HG03342 (cell line): ENCODE data around the gene HOXC9.

Experiments used
- ATAC-seq: cut with Tn5 transposase; IDR thresholded peaks from one replicate; pipeline ENCODE4 v1.9.1; 2021; ENCODE audit warnings: mild to moderate bottlenecking, moderate library complexity; ENCODE audit not compliant: unreplicated experiment

HOXC9 gene

DNA sequence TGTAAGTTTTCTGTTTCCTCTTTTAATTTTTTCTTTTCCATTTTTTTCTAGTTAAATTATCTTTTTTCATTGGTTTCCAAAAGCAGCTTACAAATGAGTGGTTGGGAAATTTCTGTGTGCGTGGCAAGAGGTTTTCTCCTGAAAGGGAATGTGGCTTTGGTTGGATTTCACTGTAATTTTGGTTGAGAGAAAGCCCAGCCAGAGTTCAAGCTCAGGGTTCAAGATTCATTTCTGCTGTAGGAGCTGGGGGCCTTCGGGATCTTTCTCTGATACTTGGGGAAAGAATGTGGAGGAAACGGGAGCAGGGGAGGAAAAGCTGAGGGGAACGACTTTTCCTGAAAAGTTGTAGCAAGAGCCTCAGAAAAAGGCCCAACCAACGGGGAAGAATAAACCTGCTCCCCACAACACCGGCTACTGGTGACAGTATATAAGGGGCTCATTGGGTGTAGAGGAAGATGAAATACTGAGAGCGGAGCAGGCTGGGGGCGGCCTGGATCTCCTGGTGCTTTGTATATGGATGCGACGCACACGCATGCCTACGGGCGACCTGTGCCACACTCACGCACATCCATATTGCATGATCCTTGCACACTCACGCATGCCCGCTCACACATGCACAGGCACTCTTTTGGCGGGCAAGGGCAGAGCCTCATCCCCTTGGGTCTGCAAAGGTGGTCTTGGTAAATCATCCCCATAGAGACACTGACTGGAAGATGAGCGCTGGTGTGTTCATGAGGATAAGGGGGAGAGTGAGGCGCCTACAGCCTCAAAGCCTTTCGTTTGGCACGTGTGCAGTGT is 13.1 kb upstream of the HOXC9 start:
- no peak for ATAC-seq

- no peak for ATAC-seq
Observed at GRCh38 chr12:53987787-53988230, 12.2 kb upstream of the HOXC9 start.

- ATAC-seq: no peak
Observed at GRCh38 chr12:53988541-53989226, 11.3 kb upstream of the HOXC9 start.

- ATAC-seq: no peak
Observed at GRCh38 chr12:53989227-53990113, 10.5 kb upstream of the HOXC9 start.

DNA sequence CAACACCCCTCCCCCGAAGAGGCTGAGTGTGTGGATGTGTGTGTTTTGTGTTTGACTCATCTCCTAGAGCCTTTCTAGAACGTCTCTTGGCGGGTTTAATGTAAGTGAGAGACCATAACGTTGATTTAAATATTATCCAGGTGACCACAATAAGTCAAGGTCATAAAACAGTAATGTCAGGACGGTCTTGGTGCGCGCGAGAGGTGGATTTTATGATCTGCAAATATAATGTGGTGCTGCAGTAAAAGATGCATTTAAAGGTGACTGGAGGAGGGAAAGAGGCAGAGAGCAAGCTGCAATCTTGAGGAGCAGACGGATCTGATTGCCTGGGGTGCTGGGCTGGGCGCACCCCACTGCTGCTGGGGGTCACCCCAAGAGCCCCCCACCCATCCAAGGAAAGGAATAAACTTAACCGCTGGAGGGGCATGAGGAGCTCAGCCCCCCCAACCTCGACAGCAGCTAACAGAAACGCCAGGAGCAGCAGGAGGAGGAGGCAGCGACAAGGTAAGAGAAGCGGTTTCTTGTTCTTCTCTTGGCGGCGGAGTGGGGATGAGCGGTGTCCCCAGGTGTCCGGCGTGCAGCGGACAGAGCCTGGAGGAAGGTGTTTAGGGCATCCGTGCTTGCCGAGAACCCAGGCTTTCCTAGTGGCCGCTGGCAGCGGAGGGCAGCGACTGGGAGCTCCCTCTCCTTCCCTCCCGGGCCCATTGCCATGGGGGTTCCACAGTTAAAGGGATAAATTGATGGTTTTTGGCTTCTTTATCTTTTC is 9.5 kb upstream of the HOXC9 start:
- no peak for ATAC-seq

DNA sequence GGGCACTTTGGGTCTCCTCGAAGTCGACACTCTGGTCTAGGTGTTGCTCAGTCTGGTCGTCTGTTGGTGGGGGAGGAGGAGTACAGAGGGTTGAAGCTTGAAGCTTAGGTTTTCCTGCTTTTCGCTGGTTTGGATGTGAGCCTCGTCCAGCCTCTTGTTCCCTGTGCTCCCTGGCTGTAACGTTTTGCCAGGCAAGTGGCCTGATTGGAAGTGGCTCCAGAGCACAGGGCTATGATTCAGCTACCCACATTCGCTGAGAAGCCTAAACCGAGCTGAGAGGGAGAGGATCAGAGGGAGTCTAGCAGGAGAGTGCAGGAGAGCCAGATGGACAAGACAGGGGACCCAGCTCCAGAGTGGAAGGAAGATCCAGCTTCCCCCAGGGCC is 8.9 kb upstream of the HOXC9 start:
- no peak for ATAC-seq

GRCh38 chr12:53992377-53992889 is 7.5 kb upstream of the HOXC9 start:
- ATAC-seq: no peak

GRCh38 chr12:53993162-53994008 is 6.6 kb upstream of the HOXC9 start:
- no peak for ATAC-seq

GRCh38 chr12:53994009-53994263 is 6.0 kb upstream of the HOXC9 start:
- ATAC-seq: no peak

DNA sequence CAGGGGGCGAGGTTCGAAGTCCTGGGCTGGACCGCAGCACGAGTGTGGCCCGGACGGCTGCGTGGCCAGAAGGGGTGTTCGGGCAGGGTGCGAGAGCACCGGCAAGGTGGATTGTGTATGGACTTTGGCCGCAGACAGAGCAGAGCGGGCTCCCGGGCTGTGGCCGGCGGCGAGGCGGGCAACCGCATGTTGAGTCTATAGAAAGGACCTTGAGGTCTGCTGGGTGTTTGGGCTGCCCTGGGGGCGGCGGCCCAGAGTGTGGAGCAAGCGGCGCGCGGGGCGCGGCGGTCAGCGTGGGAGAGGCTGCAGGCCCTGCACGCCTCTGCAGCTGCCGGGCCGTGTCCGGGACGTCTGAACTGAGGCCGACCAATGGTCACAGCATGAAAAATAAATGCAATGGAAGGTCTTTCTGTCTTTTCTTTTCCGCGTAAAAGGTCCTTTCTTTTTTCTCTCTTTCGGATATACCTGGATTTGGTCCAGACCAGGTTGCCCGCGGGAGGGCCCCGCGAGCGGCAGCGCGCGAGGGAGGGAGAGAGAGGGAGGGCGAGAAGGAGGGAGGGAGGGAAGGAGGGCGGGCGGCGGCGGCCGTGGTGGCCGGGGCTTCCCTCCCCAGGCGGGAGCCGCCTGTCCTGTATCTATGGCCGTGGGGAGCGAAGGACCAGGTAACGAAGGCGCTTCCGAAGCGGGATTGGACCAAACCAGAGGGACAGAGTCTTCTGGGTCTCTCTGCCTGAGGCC is 5.5 kb upstream of the HOXC9 start:
- no peak for ATAC-seq

GRCh38 chr12:53995002-53995377 is 5.0 kb upstream of the HOXC9 start:
- no peak for ATAC-seq

DNA sequence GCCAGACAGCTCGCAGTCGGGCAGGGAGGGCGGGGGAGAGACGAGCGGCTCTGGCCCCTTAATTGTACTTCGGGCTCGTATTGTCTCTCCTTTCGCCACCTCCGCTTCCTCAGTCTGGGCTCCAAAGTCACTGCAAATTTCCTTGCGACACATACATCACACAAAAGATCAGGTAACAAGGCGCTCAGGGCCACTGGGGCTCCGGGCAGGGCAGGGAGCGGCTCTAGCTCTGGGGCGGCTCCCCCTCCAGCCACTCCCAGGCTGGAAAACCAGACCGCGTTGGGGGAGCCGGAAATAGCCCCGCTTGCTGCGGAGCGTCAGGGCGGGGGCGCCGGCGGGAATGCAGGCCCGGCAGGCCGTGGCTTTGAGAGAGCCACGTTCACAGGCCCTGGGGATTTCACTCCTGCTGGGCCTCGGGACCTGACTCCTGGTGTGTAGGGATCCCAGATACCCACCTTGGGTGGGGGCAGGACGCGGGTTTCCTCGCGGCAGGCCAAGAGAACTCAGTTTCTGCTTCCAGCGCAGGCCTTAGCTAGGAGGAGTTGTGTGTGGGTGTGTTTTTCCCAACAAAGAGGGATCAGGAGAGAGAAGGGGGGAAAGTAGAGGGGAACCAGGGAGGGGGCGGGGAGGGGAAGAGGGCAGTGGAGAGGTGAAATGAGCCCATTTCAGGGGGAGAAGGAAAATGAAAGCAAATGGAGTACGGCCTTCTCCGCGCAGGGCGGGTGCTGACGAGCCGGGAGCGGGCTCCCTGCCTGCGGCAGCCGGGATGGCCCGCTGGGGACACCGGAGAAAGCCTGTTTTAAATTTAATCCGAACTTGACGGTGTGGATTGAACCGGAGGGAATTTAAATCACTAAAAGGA is 4.4 kb upstream of the HOXC9 start:
- ATAC-seq: no peak

DNA sequence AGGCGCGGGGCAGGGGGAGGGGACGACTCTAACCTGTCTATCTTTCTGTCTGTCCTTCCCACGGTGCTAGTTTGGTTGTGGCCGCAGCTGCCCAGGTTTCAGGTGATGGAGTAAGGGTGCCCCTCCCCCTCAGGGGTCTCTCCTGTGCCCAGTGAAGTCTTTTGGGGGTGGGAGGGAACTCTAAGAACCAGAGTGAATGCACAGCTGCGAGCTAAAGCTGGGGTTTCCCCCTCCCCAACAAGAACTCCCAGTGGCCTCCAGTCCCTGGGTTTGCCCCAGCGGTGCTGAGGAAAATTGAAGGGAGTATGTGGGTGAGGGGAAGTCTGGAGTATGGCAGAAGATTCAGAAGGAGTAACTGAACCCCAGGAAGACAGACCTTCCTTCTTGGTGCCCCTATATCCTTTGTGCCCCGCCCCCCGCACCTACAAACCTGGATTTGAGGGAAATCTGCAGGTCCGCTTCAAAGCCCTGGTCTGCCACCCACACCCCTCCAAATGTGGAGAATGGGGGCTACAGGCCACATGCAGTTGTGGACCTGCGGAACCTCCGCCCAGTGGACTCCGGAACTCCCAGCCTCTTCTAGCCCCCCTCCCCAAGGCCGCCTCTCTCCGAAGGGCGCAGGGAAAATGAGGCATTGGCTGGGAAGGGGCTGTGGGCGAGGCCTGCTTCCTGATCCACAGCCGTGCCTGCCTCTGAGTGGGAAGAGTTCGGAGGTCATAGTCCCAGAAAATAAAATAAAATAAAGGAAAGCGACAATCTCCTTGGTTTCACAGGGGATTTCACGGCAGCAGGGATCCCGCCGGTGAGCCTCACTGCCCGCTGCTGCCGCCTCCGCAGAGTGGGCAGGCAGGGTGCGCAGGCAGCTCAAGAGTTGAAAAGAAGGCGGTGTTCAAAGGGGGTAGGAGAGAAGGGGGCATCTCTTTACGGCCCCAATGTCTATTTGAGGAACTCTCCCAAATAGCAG is 3.4 kb upstream of the HOXC9 start:
- ATAC-seq: no peak

DNA sequence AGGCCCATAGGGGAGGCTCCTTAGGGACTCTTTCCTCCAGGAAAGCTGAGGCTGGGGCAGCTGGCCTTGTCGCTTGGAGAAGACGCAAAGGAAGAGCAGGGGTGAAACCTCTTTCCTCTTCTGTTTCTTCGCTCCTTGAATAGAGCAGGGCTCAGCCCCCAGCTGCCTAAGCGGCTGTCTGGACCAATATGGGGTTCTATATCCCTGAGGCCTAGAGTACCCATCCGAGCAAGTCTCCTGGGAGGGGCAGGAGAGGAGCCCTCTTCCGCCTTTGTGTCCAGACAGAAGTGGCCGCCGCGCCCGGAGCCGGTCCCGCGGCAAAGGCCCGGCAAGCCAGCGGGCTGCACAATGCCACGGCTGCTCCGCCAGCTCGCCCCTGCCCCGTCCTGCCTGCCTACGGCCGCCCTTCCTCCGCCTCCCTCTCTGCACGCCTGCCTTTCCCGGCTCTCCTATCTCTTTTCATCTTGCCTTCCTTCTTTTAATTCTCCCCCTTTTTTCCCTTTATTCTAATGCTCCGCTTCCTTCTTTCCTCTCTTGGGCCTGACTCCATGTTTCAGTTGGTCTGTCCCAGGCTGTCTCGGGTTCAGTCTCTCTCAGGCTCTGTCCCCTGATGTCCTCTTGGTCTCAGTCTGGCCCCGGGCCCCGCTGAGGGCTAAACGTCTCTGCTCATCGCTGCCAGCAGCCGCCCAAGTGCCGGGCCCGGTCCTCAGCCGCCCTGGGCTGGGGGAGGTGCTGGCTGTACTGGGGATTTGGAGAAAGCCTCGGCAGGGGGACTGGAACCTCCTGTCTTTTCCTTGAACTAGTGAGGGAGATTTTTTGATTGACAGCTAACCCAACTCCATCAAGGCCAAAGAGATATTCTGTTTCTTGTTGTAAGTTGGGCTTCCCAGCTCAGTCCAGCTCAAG is 2.5 kb upstream of the HOXC9 start:
- ATAC-seq: no peak

DNA sequence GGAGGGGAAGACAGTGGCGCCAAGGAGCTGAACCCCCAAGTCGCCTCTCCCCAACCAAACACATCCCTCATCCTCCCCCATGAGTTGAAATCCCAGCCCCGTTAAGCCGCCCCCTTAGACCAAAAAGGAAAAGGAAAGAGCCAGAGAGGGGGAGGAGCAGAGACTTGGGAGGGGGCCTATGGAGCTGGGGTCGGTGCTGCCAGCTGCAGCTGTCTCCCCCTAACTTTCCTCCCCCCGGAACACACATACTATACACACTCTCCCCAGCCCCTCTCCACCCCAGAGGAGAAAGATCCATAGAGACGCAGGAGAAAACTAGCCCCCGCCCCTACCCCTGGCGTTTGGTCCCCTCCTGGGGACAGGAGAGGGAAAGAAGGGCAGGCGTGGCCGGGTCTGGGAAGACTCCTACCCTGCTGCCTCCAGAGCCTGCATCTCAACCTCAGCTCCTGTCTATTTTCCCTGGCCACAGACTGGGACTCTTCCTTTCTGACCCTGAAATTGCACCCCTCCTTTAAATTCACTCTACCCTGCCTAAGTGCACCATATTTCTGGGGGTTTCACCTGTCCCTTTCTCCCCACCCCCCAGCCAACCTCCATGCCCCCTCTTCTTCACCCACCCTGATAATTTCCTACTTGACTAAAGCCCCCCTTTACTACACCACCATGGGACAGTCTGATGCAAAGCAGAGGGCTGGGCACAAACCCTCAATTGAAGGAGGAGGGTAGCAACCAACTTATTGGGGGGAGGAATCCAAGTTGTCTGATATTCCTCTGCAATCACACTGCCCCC is 1.7 kb upstream of the HOXC9 start:
- ATAC-seq: no peak

- no peak for ATAC-seq
Observed at GRCh38 chr12:53998900-53999236, 1.1 kb upstream of the HOXC9 start.
